HCT116 (cell line): ENCODE results near the gene USP17L24. TPM values are rescaled to one million over a fixed set of nuclear protein-coding genes. Genes with fewer than 3 reads are reported as not detected.
"Not testable (repeated sequence)": the region's sequence is repeated elsewhere in the genome, so short reads cannot be mapped to it uniquely, and the experiment has no call there.

Experiments used
- ATAC-seq: fragments of 200-7000 bp; cut with Tn5 transposase; 2 replicates; pipeline ENCODE4 v1.9.1; 2020; ENCODE audit warnings: mild to moderate bottlenecking, moderate library complexity
- BruUV-seq: library from RNA; stranded (reverse); fragments of 400-500 nt; replicated peaks from 2 replicates; lab custom pipeline; 2021; lab: Mats Ljungman, UMichigan
- CTCF ChIA-PET: fragments of 300-600 bp; sonication (Branson Sonifier 250); formaldehyde crosslinking; loops from one replicate; lab custom pipeline; 2021; ENCODE audit warnings: antibody characterized with exemption; lab: Charles Lee
- POLR2A ChIA-PET: fragments of 300-600, 350-600 bp; sonication (Branson Sonifier 250); formaldehyde crosslinking; loops from one replicate; lab custom pipeline; 2021; ENCODE audit warnings: antibody characterized with exemption; lab: Charles Lee
- RAD21 ChIA-PET, 2 experiments: fragments of 300-600 bp; sonication (Branson Sonifier 250); formaldehyde crosslinking; loops; one replicate each; lab custom pipeline; 2023; ENCODE audit warnings: low total read pairs in 2 of 2; ENCODE audit not compliant: uncharacterized antibody in 2 of 2, unreplicated experiment in 2 of 2, low non-redundant PET in 1 of 2; lab: Charles Lee
- DNase-seq: peaks from one replicate; pipeline ENCODE4 v3.0.0-alpha.2; 2010; ENCODE audit warnings: low read depth, low spot score
- H2AFZ ChIP-seq: fragments of 200-600 bp; shearing (Covaris generic), sonication (generic); 2 replicates; pipeline ENCODE4 v1.6.1; 2017; ENCODE audit warnings: low read depth, mixed run types, mixed read lengths, antibody characterized with exemption, low read length; ENCODE audit not compliant: poor library complexity, severe bottlenecking
- H3K27ac ChIP-seq: 2 replicates; pipeline ENCODE4 v1.5.1; 2012; ENCODE audit warnings: low read depth, low read length
- H3K27me3 ChIP-seq: fragments of 200-600 bp; sonication (generic); 2 replicates; pipeline ENCODE4 v1.6.1; 2016; ENCODE audit warnings: mixed run types, low read length, mixed read lengths; ENCODE audit not compliant: insufficient read depth
- H3K36me3 ChIP-seq, 2 experiments: fragments of 200-500 bp in 1 of 2; fragments of 200-600 bp in 1 of 2; sonication (Bioruptor generic) in 1 of 2; sonication (generic) in 1 of 2; 2 replicates each; pipeline versions ENCODE4 v1.5.1 to v1.6.1; 2014 to 2016; ENCODE audit warnings: low read length in 2 of 2, inconsistent platforms in 1 of 2, mixed read lengths in 1 of 2, mixed run types in 1 of 2; ENCODE audit not compliant: insufficient read depth in 2 of 2, control insufficient read depth in 1 of 2
- H3K4me1 ChIP-seq, 2 experiments: fragments of 200-600 bp in 1 of 2; sonication (generic) in 1 of 2; 2 replicates each; pipeline versions ENCODE4 v1.5.1 to v1.6.1; 2012 to 2017; ENCODE audit warnings: low read length in 2 of 2, inconsistent platforms in 1 of 2, mild to moderate bottlenecking in 1 of 2, mixed read lengths in 1 of 2, mixed run types in 1 of 2, moderate library complexity in 1 of 2; ENCODE audit not compliant: insufficient read depth in 2 of 2, control insufficient read depth in 1 of 2
- H3K4me2 ChIP-seq: fragments of 200-600 bp; sonication (generic); 2 replicates; pipeline ENCODE4 v1.6.1; 2017; ENCODE audit warnings: mixed run types, low read length, mixed read lengths
- H3K4me3 ChIP-seq, 2 experiments: fragments of 200-600 bp in 1 of 2; sonication (generic) in 1 of 2; replicated peaks in 1 of 2; 2 replicates each; pipeline ENCODE4 v1.5.1; 2011 to 2016; ENCODE audit warnings: low read length in 2 of 2, control low read depth in 1 of 2, low read depth in 1 of 2, mild to moderate bottlenecking in 1 of 2, mixed read lengths in 1 of 2, mixed run types in 1 of 2
- H3K79me2 ChIP-seq: fragments of 200-600 bp; sonication (generic); 2 replicates; pipeline ENCODE4 v1.6.1; 2017; ENCODE audit warnings: mild to moderate bottlenecking, mixed run types, low read length, moderate library complexity, mixed read lengths; ENCODE audit not compliant: insufficient read depth
- H3K9ac ChIP-seq: fragments of 200-600 bp; sonication (generic); 2 replicates; pipeline ENCODE4 v1.6.1; 2016; ENCODE audit warnings: low read length, mixed read lengths
- H3K9me2 ChIP-seq: fragments of 200-600 bp; sonication (generic), shearing (Covaris generic); 2 replicates; pipeline ENCODE4 v1.6.1; 2017; ENCODE audit warnings: mixed run types, mild to moderate bottlenecking, moderate library complexity; ENCODE audit not compliant: insufficient read depth
- H3K9me3 ChIP-seq, 2 experiments: fragments of 200-500 bp in 1 of 2; fragments of 200-600 bp in 1 of 2; sonication (Bioruptor generic) in 1 of 2; sonication (generic) in 1 of 2; 2 replicates each; pipeline ENCODE4 v1.6.1; 2014 to 2017; ENCODE audit warnings: low read length in 2 of 2, mixed read lengths in 2 of 2, inconsistent platforms in 1 of 2, low read depth in 1 of 2, mild to moderate bottlenecking in 1 of 2, mixed run types in 1 of 2, moderate library complexity in 1 of 2; ENCODE audit not compliant: control insufficient read depth in 1 of 2, insufficient read depth in 1 of 2
- H4K20me1 ChIP-seq: fragments of 200-600 bp; sonication (generic), shearing (Covaris generic); 2 replicates; pipeline ENCODE4 v1.6.1; 2017; ENCODE audit warnings: mixed run types, mild to moderate bottlenecking, moderate library complexity; ENCODE audit not compliant: insufficient read depth
- intact Hi-C: fragments of 100-400 bp; cut with micrococcal nuclease; formaldehyde crosslinking; loops from 2 replicates; pipeline ENCODE4 v1.10.0; 2022
- total RNA-seq: library from RNA; stranded (reverse); gene quantifications from one replicate; pipeline ENCODE4 v1.2.1, GENCODE V29; 2021; ENCODE audit not compliant: unreplicated experiment

The USP17L24 gene
- total RNA-seq, 1 experiment from 2014 or later, result not detected

DNA sequence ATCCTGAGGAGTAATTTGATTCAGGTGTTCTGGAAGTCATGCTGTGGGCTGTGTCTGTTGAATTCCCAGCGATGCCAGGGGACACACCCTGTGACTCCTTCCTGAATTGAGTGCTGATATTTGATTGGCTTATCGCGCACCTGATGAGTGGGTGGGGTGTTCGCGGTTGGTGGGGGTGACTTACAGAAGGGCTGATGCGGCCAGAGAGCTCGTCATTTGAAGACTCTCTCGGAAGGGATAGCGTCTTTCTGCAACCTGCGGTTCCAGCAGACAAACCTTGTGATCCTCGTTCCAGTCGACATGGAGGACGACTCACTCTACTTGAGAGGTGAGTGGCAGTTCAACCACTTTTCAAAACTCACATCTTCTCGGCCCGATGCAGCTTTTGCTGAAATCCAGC, 28.4 kb downstream of the USP17L24 start, which contains the start of gene USP17L29:
TSS of gene USP17L29 (plus strand) at position 301 of the 400 bp plus-strand sequence. CDS start at position 301, 0 bp downstream.
- H3K27ac ChIP-seq, result not testable (repeated sequence)

DNA sequence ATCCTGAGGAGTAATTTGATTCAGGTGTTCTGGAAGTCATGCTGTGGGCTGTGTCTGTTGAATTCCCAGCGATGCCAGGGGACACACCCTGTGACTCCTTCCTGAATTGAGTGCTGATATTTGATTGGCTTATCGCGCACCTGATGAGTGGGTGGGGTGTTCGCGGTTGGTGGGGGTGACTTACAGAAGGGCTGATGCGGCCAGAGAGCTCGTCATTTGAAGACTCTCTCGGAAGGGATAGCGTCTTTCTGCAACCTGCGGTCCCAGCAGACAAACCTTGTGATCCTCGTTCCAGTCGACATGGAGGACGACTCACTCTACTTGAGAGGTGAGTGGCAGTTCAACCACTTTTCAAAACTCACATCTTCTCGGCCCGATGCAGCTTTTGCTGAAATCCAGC, 37.9 kb downstream of the USP17L24 start, which contains the start of gene USP17L30:
TSS of gene USP17L30 (plus strand) at position 301 of the 400 bp plus-strand sequence. CDS start at position 301, 0 bp downstream.
- BruUV-seq, H3K27me3 ChIP-seq, H3K79me2 ChIP-seq, H3K9me2 ChIP-seq, H4K20me1 ChIP-seq, CTCF ChIA-PET, DNase-seq, H3K36me3 ChIP-seq, ATAC-seq, POLR2A ChIA-PET, H2AFZ ChIP-seq, H3K27ac ChIP-seq, H3K9me3 ChIP-seq, intact Hi-C loops, H3K4me3 ChIP-seq, H3K4me1 ChIP-seq, RAD21 ChIA-PET, H3K9ac ChIP-seq, H3K4me2 ChIP-seq: not testable (repeated sequence)

More for the DNA sequence above, 28.4 kb downstream of the USP17L24 start, which contains the start of gene USP17L29:
- CTCF ChIA-PET, POLR2A ChIA-PET, H3K9ac ChIP-seq, H3K79me2 ChIP-seq, H3K9me3 ChIP-seq, H3K36me3 ChIP-seq, H3K27me3 ChIP-seq, BruUV-seq, H3K4me3 ChIP-seq, H4K20me1 ChIP-seq, H2AFZ ChIP-seq, H3K4me1 ChIP-seq, DNase-seq, H3K4me2 ChIP-seq, intact Hi-C loops, ATAC-seq, H3K9me2 ChIP-seq, RAD21 ChIA-PET: not testable (repeated sequence)

Other genes with a start within 250 kb of the USP17L24 start
- not detected for gene FAM90A26, start 154.8 kb upstream of the USP17L24 start, total RNA-seq
- gene USP17L10, start 114.5 kb upstream of the USP17L24 start, total RNA-seq, result not detected
- 0.15 TPM for gene USP17L11, start 109.8 kb upstream of the USP17L24 start, total RNA-seq
- not detected for gene USP17L12, start 105.0 kb upstream of the USP17L24 start, total RNA-seq
- not detected for gene USP17L13, start 100.3 kb upstream of the USP17L24 start, total RNA-seq
- gene USP17L15, start 90.8 kb upstream of the USP17L24 start, total RNA-seq, result not detected
- gene USP17L17, start 81.3 kb upstream of the USP17L24 start, total RNA-seq, result not detected
- not detected for gene USP17L18, start 76.5 kb upstream of the USP17L24 start, total RNA-seq
- gene USP17L19, start 71.8 kb upstream of the USP17L24 start, total RNA-seq, result not detected
- gene USP17L20, start 67.0 kb upstream of the USP17L24 start, total RNA-seq, result 0.15 TPM
- not detected for gene USP17L21, start 62.3 kb upstream of the USP17L24 start, total RNA-seq
- gene USP17L22, start 57.5 kb upstream of the USP17L24 start, total RNA-seq, result not detected
- gene USP17L25, start 4.7 kb downstream of the USP17L24 start, total RNA-seq, result not detected
- gene USP17L26, start 9.5 kb downstream of the USP17L24 start, total RNA-seq, result not detected
- gene USP17L5, start 14.2 kb downstream of the USP17L24 start, total RNA-seq, result not detected
- not detected for gene USP17L27, start 19.0 kb downstream of the USP17L24 start, total RNA-seq
- gene USP17L28, start 23.7 kb downstream of the USP17L24 start, total RNA-seq, result not detected
- not detected for gene USP17L29, start 28.5 kb downstream of the USP17L24 start, total RNA-seq
- not detected for gene USP17L30, start 38.0 kb downstream of the USP17L24 start, total RNA-seq
- gene DEFB131A, start 119.2 kb downstream of the USP17L24 start, total RNA-seq, result not detected